HepG2 (cell line): ENCODE data around the gene TECPR1. TPM values are rescaled to one million over a fixed set of nuclear protein-coding genes. Genes with fewer than 3 reads are reported as not detected.

Experiments used
- ARHGAP35 ChIP-seq: sonication (generic); formaldehyde crosslinking; IDR thresholded peaks from 2 replicates; pipeline ENCODE4 v1.9.0; 2022; ENCODE audit warnings: mild to moderate bottlenecking, inconsistent platforms, moderate library complexity, missing genetic modification reagents, borderline replicate concordance
- ATM ChIP-seq: fragments of 450-650 bp; IDR thresholded peaks from 2 replicates; pipeline ENCODE4 v1.7.1; 2017; ENCODE audit warnings: mild to moderate bottlenecking, borderline replicate concordance
- EED ChIP-seq: sonication (generic); formaldehyde crosslinking; IDR thresholded peaks from 2 replicates; pipeline ENCODE4 v1.5.0; 2020; ENCODE audit warnings: mild to moderate bottlenecking, missing genetic modification reagents
- HDAC1 ChIP-seq: sonication (generic); formaldehyde crosslinking; IDR thresholded peaks from 2 replicates; pipeline ENCODE4 v1.5.1; 2020; ENCODE audit warnings: mild to moderate bottlenecking, missing genetic modification reagents
- HDAC6 ChIP-seq: fragments of 200-600 bp; sonication (generic); IDR thresholded peaks from 2 replicates; pipeline ENCODE4 v1.7.0; 2017; ENCODE audit warnings: mild to moderate bottlenecking, antibody characterized with exemption, low read length, low read depth
- JUNB ChIP-seq: sonication (generic); formaldehyde crosslinking; IDR thresholded peaks from 2 replicates; pipeline ENCODE4 v1.8.0; 2022; ENCODE audit warnings: missing genetic modification reagents, mild to moderate bottlenecking, borderline replicate concordance
- PLRG1 ChIP-seq: fragments of 450-650 bp; conservative IDR thresholded peaks from 2 replicates; pipeline ENCODE4 v1.6.1; 2016
- RAD21 ChIP-seq: fragments of 450-650 bp; formaldehyde crosslinking; IDR thresholded peaks from 2 replicates; pipeline ENCODE4 v1.5.0; 2020; ENCODE audit warnings: mild to moderate bottlenecking
- TEAD2 ChIP-seq: sonication (generic); formaldehyde crosslinking; IDR thresholded peaks from 2 replicates; pipeline ENCODE4 v1.9.0; 2021; ENCODE audit warnings: missing genetic modification reagents
- TEAD3 ChIP-seq: optimal IDR thresholded peaks from 2 replicates; pipeline ENCODE3; 2016; ENCODE audit warnings: borderline replicate concordance
- ZC3H13 ChIP-seq: sonication (generic); formaldehyde crosslinking; IDR thresholded peaks from 2 replicates; pipeline ENCODE4 v1.8.1; 2023; ENCODE audit warnings: mild to moderate bottlenecking, missing genetic modification reagents, moderate library complexity
- ZNF138 ChIP-seq: sonication (generic); formaldehyde crosslinking; IDR thresholded peaks from 2 replicates; pipeline ENCODE4 v1.5.0; 2020; ENCODE audit warnings: mild to moderate bottlenecking, low read depth, missing genetic modification reagents
- ZNF253 ChIP-seq: sonication (generic); formaldehyde crosslinking; IDR thresholded peaks from 2 replicates; pipeline ENCODE4 v1.8.0; 2022; ENCODE audit warnings: mild to moderate bottlenecking, missing genetic modification reagents, borderline replicate concordance
- ZNF34 ChIP-seq: sonication (generic); formaldehyde crosslinking; IDR thresholded peaks from 2 replicates; pipeline ENCODE4 v1.4.0; 2020; ENCODE audit warnings: mild to moderate bottlenecking, missing genetic modification reagents, borderline replicate concordance
- ZNF562 ChIP-seq: sonication (generic); formaldehyde crosslinking; IDR thresholded peaks from 2 replicates; pipeline ENCODE4 v1.8.0; 2022; ENCODE audit warnings: missing genetic modification reagents, borderline replicate concordance
- ZNF660 ChIP-seq: sonication (generic); formaldehyde crosslinking; IDR thresholded peaks from 2 replicates; pipeline ENCODE4 v1.5.1; 2020; ENCODE audit warnings: mild to moderate bottlenecking, low read depth, missing genetic modification reagents, borderline replicate concordance
- polyA plus RNA-seq, 8 experiments: library from polyadenylated mRNA; depleted of rRNA in 3 of 8; stranded (reverse) in 7 of 8; unstranded in 1 of 8; fragments of >200 nt; fragmentation: Illumina TruSeq in 4 of 8; extraction: Trizol in 4 of 8; gene quantifications; 2 replicates each; pipeline versions ENCODE4 v1.2.1 to v1.2.3, GENCODE V29; 2011 to 2016; ENCODE audit warnings: low read depth in 4 of 8, missing spikeins in 1 of 8, mixed read lengths in 1 of 8; ENCODE audit not compliant: insufficient read depth in 1 of 8
- total RNA-seq, 5 experiments: library from RNA; depleted of rRNA; stranded (reverse); fragments of >200 nt; fragmentation: Illumina TruSeq; extraction: Trizol; gene quantifications; 2 replicates each; pipeline ENCODE4 v1.2.3, GENCODE V29; 2016; ENCODE audit warnings: low read depth in 1 of 5
- TF ChIP-seq, protein P1 (sequence below): IDR thresholded peaks from 2 replicates; pipeline ENCODE4 v1.4.0; 2020; ENCODE audit warnings: mild to moderate bottlenecking, missing genetic modification reagents
- TF ChIP-seq, protein P2 (sequence below): IDR thresholded peaks from 2 replicates; pipeline ENCODE4 v1.6.1; 2016; ENCODE audit warnings: mild to moderate bottlenecking, missing biosample characterization, missing genetic modification reagents
- TF ChIP-seq, protein P3 (sequence below): sonication (generic); formaldehyde crosslinking; IDR thresholded peaks from 2 replicates; pipeline ENCODE4 v1.5.1; 2020; ENCODE audit warnings: missing genetic modification reagents, mild to moderate bottlenecking, borderline replicate concordance
- TF ChIP-seq, protein P4 (sequence below): sonication (generic); formaldehyde crosslinking; IDR thresholded peaks from 2 replicates; pipeline ENCODE4 v1.4.0; 2020; ENCODE audit warnings: missing genetic modification reagents; ENCODE audit errors: not compliant biosample characterization
- TF ChIP-seq, protein P5 (sequence below): sonication (generic); formaldehyde crosslinking; IDR thresholded peaks from 2 replicates; pipeline ENCODE4 v1.4.0; 2020; ENCODE audit warnings: mild to moderate bottlenecking, missing genetic modification reagents

Gene TECPR1
- total and polyA plus RNA-seq, 2 of the 13 experiments (the other 11 are each of a cell fraction or from before 2014, with no cell fraction given), result 2.3 to 6.3 TPM

DNA sequence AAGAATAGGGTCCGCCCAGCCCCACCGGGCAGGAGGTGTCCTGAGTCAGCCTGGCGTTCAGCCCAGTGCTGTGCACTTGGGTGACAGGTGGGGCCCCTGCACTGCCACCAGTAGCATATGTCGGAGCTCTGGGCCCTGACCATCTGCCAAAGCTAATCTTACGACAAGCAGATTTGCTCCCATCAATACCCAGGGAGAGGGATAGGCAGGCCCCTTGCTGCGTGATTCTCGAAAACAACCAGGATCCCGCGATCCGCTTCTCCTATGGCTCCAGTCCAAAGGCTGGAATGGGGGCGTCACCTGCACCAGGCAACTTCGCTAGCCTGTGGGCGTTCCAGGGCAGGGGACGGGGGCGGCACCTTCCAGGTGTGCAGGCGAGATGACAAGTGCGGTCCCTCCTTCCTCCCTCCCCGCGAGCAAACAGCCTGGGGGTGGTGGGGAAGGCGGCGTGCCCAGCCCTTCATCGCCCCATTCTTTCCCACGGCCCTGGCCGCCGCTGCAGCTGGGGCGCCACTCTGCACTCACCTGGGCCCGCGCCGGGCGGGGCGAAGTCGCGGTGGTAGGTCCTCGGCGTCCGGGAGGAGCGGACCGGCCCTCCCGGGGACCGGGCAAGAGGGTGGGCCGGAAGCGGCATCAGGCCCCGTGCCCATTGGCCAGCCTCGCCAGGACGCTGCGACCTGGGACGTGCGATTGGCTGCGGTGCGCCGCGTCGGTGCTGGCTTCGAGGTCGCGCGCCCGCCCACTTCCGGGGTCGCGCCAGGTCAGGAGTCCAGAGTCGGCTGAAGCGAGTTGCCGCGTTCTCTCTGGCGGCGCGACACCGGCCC, at the start of gene TECPR1 (continued):
- TF ChIP-seq ZNF253 (CRISPR knock-in tag), result 0 out of 2 replicates have a peak, but pooled peaks have one; percentile 20
- TF ChIP-seq, protein P1, sequence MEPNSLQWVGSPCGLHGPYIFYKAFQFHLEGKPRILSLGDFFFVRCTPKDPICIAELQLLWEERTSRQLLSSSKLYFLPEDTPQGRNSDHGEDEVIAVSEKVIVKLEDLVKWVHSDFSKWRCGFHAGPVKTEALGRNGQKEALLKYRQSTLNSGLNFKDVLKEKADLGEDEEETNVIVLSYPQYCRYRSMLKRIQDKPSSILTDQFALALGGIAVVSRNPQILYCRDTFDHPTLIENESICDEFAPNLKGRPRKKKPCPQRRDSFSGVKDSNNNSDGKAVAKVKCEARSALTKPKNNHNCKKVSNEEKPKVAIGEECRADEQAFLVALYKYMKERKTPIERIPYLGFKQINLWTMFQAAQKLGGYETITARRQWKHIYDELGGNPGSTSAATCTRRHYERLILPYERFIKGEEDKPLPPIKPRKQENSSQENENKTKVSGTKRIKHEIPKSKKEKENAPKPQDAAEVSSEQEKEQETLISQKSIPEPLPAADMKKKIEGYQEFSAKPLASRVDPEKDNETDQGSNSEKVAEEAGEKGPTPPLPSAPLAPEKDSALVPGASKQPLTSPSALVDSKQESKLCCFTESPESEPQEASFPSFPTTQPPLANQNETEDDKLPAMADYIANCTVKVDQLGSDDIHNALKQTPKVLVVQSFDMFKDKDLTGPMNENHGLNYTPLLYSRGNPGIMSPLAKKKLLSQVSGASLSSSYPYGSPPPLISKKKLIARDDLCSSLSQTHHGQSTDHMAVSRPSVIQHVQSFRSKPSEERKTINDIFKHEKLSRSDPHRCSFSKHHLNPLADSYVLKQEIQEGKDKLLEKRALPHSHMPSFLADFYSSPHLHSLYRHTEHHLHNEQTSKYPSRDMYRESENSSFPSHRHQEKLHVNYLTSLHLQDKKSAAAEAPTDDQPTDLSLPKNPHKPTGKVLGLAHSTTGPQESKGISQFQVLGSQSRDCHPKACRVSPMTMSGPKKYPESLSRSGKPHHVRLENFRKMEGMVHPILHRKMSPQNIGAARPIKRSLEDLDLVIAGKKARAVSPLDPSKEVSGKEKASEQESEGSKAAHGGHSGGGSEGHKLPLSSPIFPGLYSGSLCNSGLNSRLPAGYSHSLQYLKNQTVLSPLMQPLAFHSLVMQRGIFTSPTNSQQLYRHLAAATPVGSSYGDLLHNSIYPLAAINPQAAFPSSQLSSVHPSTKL (CRISPR knock-in tag), result peak; percentile 31; the same call in 1 of the 2 replicates
- no peak for TF ChIP-seq TEAD2 (CRISPR knock-in tag)
- peak; percentile 16 for TF ChIP-seq TEAD3 (CRISPR knock-in tag)
- TF ChIP-seq, protein P2, sequence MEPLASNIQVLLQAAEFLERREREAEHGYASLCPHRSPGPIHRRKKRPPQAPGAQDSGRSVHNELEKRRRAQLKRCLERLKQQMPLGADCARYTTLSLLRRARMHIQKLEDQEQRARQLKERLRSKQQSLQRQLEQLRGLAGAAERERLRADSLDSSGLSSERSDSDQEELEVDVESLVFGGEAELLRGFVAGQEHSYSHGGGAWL (CRISPR knock-in tag), result peak; percentile 59
- TF ChIP-seq ZNF660 (CRISPR knock-in tag), result no peak
- TF ChIP-seq EED, result peak; percentile 69; the same call in 1 of the 2 replicates
- TF ChIP-seq PLRG1, result no peak
- TF ChIP-seq, protein P3, sequence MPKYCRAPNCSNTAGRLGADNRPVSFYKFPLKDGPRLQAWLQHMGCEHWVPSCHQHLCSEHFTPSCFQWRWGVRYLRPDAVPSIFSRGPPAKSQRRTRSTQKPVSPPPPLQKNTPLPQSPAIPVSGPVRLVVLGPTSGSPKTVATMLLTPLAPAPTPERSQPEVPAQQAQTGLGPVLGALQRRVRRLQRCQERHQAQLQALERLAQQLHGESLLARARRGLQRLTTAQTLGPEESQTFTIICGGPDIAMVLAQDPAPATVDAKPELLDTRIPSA (CRISPR knock-in tag), result no peak; the same call in 1 of the 2 replicates
- TF ChIP-seq ZC3H13 (CRISPR knock-in tag), result no peak
- TF ChIP-seq, protein P4, sequence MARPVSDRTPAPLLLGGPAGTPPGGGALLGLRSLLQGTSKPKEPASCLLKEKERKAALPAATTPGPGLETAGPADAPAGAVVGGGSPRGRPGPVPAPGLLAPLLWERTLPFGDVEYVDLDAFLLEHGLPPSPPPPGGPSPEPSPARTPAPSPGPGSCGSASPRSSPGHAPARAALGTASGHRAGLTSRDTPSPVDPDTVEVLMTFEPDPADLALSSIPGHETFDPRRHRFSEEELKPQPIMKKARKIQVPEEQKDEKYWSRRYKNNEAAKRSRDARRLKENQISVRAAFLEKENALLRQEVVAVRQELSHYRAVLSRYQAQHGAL (CRISPR knock-in tag), result no peak
- TF ChIP-seq, protein P5, sequence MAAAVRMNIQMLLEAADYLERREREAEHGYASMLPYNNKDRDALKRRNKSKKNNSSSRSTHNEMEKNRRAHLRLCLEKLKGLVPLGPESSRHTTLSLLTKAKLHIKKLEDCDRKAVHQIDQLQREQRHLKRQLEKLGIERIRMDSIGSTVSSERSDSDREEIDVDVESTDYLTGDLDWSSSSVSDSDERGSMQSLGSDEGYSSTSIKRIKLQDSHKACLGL (CRISPR knock-in tag), result peak; percentile 79; the same call in 1 of the 2 replicates
- TF ChIP-seq JUNB, result no peak
- 0 out of 2 replicates have a peak, but pooled peaks have one; percentile 31 for TF ChIP-seq ZNF34 (CRISPR knock-in tag)
- peak; percentile 82; the same call in 1 of the 2 replicates for TF ChIP-seq ZNF138 (CRISPR knock-in tag)
- no peak for TF ChIP-seq HDAC6
- TF ChIP-seq ATM, result no peak
- 0 out of 2 replicates have a peak, but pooled peaks have one; percentile 26 for TF ChIP-seq RAD21 (CRISPR knock-in tag)
- TF ChIP-seq ARHGAP35, result no peak; the same call in 1 of the 2 replicates
- no peak for TF ChIP-seq ZNF562 (CRISPR knock-in tag)
- TF ChIP-seq HDAC1 (CRISPR knock-in tag), result peak; percentile 97
